NT2/D1 (cell line): Measurements from ENCODE around the gene FRS3.

Source experiments
- DNase-seq: peaks from one replicate; pipeline ENCODE4 v3.0.0-alpha.2; 2011; ENCODE audit warnings: low read depth, low spot score
- H3K27me3 ChIP-seq: 2 replicates; pipeline ENCODE4 v1.6.0; 2011; ENCODE audit warnings: mild to moderate bottlenecking; ENCODE audit not compliant: insufficient read length, insufficient read depth
- H3K36me3 ChIP-seq: 2 replicates; pipeline ENCODE4 v1.6.1; 2011; ENCODE audit warnings: mild to moderate bottlenecking, low read length, mixed read lengths; ENCODE audit not compliant: insufficient read depth, insufficient read length
- H3K4me1 ChIP-seq: 2 replicates; pipeline ENCODE4 v1.5.1; 2011; ENCODE audit not compliant: insufficient read depth, insufficient read length
- H3K4me3 ChIP-seq: 2 replicates; pipeline ENCODE4 v1.5.1; 2011; ENCODE audit warnings: low read depth; ENCODE audit not compliant: insufficient read length
- H3K9ac ChIP-seq: 2 replicates; pipeline ENCODE4 v1.6.0; 2011; ENCODE audit warnings: low read depth; ENCODE audit not compliant: insufficient read length
- H3K9me3 ChIP-seq: 2 replicates; pipeline ENCODE4 v1.5.1; 2011; ENCODE audit warnings: mild to moderate bottlenecking, low read length; ENCODE audit not compliant: insufficient read depth
- SUZ12 ChIP-seq: IDR thresholded peaks from 2 replicates; pipeline ENCODE4 v1.6.1; 2011; ENCODE audit not compliant: insufficient read length, insufficient read depth; ENCODE audit errors: extremely low read depth
- YY1 ChIP-seq: IDR thresholded peaks from 2 replicates; pipeline ENCODE4 v1.6.1; 2011; ENCODE audit not compliant: insufficient read length, insufficient read depth
- ZNF274 ChIP-seq: IDR thresholded peaks from 2 replicates; pipeline ENCODE4 v1.6.1; 2011; ENCODE audit warnings: mild to moderate bottlenecking, low read depth, low read length

FRS3 gene

DNA sequence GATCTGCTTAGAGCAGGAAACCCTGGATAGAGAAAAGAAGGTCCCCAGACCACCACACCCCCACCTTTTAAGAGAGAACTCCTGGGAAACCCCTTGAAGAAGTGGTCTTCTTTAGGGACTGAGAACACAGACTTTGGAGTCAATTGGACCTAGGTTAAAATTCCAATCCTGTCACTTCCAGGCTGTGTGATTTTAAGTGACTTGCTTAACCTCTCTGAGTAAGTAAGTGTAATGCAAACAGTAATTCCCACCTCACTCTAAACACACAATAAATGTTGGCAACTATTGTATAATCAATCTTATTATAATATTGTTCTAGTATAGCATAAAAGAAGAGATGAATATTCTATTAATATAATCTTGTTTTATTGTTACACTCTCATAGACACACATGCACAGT lies 47.6 kb downstream of the FRS3 start:
- Histone ChIP-seq H3K27me3 (peaks cover 6% of the 10 kb centered on the region), H3K9ac (no peak overlapping the region), H3K36me3 (no peaks in the 10 kb centered on the region), H3K9me3 (no peaks in the 10 kb centered on the region), H3K4me1 (peaks cover 12% of the 10 kb centered on the region), H3K4me3 (no peak overlapping the region)
- no peak for DNase-seq
- TF ChIP-seq ZNF274 = no peak
- TF ChIP-seq SUZ12 = no peak
- no peak for TF ChIP-seq YY1

DNA sequence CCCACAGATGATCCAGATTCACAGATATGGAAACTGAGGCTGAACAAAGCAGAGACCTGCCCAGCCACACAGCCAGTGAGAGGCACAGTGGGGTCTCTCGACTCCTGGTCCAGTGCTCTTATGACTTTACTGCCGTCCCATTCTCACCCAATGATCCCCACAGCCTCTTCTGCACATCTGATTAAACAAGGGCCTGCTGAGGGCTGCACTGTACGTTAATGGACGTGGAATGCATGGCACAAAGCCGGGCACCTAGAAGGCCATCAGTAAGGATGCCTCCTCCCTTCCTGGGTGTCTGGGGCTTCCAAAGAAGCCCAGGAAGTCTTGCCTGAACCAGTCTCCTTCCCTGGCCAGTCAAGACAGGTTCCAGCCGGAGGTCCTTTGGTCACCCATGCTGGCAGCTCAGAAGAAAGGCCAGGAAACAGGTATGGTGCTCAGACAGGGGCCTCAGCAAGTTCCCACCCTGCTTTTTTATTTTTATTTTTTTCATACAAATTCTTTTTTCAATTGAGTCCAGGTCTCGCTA lies 48.1 kb downstream of the FRS3 start:
- Histone ChIP-seq H3K4me1 (peaks cover 10% of the 10 kb centered on the region), H3K36me3 (no peaks in the 10 kb centered on the region), H3K9ac (no peak overlapping the region), H3K4me3 (no peak overlapping the region), H3K9me3 (no peaks in the 10 kb centered on the region), H3K27me3 (peaks cover 6% of the 10 kb centered on the region)
- TF ChIP-seq YY1 (no peak), ZNF274 (no peak), SUZ12 (no peak)
- no peak for DNase-seq

- Histone ChIP-seq H3K9me3 (no peaks in the 10 kb centered on the region), H3K9ac (no peak overlapping the region), H3K4me1 (peaks cover 7% of the 10 kb centered on the region), H3K4me3 (no peak overlapping the region), H3K27me3 (peaks cover 6% of the 10 kb centered on the region), H3K36me3 (no peaks in the 10 kb centered on the region)
- TF ChIP-seq YY1 = no peak
- TF ChIP-seq SUZ12 = no peak
- no peak for TF ChIP-seq ZNF274
- no peak for DNase-seq
Measured at GRCh38 chr6:41730531-41731436, 48.9 kb downstream of the FRS3 start.

DNA sequence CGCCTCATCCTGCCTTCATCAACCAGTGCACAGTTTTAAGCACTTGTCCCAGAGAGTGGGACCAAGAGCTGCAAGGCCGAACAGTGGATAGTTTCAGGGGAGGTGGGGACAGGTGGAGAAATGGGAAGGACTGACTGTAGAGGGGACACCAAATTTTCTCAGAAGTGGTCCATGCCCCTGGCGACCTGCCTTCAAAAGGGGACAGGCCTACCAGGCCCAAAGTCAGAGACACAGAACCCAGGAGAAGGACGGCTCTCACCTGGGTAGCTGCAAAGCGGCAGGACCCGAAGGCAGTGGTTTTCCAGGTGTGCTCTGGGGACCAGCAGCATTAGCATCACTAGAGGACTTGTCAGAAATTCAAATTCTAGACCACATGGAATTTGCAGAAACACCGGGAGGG lies 50.1 kb downstream of the FRS3 start:
- no peak for DNase-seq
- H3K9ac ChIP-seq = no peak overlapping the region
- TF ChIP-seq ZNF274 (no peak), YY1 (no peak), SUZ12 (no peak)
- H3K9me3 ChIP-seq = no peaks in the 10 kb centered on the region
- peaks cover 9% of the 10 kb centered on the region for H3K4me1 ChIP-seq
- H3K27me3 ChIP-seq = peaks cover 6% of the 10 kb centered on the region
- no peaks in the 10 kb centered on the region for H3K36me3 ChIP-seq
- no peak overlapping the region for H3K4me3 ChIP-seq

DNA sequence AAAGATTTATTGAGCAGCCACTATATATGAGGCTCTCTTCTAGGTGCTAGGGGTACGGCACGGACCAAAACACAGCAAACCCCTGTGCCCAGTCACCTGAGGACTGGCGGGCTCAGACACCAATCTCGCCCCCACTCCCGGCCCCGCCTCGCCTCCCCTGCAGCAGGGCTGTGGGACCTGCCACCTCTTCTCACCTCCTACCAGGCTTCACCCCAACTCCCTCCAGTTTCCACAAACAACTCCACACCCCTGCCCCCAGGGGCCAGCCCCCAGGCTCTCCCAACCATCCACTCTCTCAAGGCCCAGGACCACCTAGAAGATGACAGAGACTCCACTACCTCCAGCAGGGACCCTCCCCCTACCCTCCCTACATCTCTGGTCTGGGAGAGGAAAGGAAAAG lies 50.7 kb downstream of the FRS3 start:
- Histone ChIP-seq H3K4me1 (peaks cover 12% of the 10 kb centered on the region), H3K36me3 (no peaks in the 10 kb centered on the region), H3K27me3 (peaks cover 6% of the 10 kb centered on the region), H3K9me3 (no peaks in the 10 kb centered on the region), H3K4me3 (no peak overlapping the region), H3K9ac (no peak overlapping the region)
- DNase-seq = no peak
- no peak for TF ChIP-seq YY1
- TF ChIP-seq ZNF274 = no peak
- TF ChIP-seq SUZ12 = no peak

DNA sequence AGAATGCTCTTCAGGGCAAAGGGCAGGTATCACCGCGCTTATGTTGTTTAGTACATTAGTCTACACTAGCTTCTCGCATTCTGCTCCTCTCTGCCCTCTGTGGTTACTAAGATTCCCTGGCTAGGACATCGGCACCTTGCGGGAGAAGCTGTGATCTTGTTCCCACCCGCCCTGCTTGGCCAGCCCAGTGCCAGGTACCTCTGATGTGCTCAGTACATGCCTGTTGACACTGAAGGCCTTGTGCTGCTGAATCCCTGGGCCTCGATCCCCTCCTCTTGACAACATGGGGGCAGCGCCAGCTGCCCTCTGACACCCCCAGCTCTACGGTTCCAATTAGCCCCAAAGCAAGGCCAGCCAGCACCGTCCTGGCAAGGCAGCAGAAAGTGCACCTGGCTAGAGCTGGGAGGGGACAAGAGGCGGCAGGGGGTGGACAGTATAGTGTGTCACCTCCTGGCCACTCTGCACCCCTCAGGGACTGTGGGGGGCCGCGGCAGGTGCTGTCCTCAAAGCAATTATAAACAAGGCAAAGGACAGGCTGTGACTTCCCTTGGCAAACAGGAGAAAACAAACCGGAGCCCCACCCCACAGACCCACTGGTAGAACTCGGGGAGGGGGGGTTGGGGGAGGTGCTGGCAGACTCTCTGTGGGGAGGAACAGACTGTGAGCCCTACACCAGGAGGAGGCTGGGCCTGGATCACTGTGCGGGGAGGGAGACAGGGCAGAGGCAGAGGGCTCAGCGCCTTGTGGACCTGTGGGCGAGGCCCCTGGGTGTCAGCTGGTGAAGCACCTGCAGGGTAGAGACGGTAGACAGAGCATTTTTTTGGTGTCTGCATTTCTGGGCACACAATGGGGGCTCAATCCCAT lies 51.4 kb downstream of the FRS3 start:
- Histone ChIP-seq H3K4me1 (peaks cover 16% of the 10 kb centered on the region), H3K27me3 (peaks cover 6% of the 10 kb centered on the region), H3K9ac (no peak overlapping the region), H3K36me3 (no peaks in the 10 kb centered on the region), H3K4me3 (no peak overlapping the region), H3K9me3 (no peaks in the 10 kb centered on the region)
- DNase-seq = no peak
- TF ChIP-seq SUZ12 (no peak), ZNF274 (no peak), YY1 (no peak)

DNA sequence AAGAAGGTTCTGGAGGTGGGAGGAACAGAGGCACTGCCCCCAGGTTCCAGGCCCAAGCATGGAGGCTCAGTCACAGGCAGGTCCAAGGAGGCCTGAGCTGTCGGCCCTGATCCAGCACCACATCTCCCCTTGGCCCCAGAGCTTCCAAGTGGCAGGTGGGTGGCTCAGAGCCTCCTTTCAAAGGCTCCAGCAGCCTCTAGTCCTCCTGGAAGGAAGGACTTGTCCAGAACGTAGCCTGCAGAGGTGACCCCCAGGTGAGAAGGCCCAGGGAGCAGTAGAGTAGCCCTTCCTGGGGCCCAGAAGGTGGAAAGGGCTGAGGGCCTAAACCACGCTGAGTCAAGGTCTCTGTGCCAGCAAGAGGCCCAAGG lies 52.0 kb downstream of the FRS3 start:
- Histone ChIP-seq H3K9me3 (no peaks in the 10 kb centered on the region), H3K4me3 (no peak overlapping the region), H3K36me3 (no peaks in the 10 kb centered on the region), H3K4me1 (peaks cover 18% of the 10 kb centered on the region), H3K27me3 (peaks cover 6% of the 10 kb centered on the region), H3K9ac (no peak overlapping the region)
- no peak for DNase-seq
- TF ChIP-seq SUZ12 (no peak), YY1 (no peak), ZNF274 (no peak)

DNA sequence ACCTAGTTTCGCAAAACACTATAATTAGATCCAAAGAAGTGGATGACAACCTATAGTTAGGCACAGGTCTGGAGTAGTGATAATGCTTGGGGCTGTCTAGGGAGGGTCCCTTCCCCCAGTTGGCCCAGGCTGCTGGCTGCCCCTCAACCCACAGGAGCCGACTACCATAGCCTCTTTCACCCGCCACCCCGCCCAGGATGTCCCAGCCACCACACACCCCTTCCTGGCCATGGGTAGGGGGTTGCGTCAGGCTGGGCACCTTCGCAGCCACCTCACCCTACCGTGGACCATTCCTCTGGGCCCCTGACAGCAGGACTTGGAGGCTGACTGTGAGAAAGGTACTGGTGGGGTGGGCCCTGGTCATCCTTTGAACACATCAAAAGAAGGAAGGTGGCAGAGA lies 52.8 kb downstream of the FRS3 start:
- DNase-seq = no peak
- Histone ChIP-seq H3K36me3 (no peaks in the 10 kb centered on the region), H3K4me1 (peaks cover 16% of the 10 kb centered on the region), H3K9me3 (no peaks in the 10 kb centered on the region), H3K4me3 (no peak overlapping the region), H3K27me3 (peaks cover 6% of the 10 kb centered on the region), H3K9ac (no peak overlapping the region)
- TF ChIP-seq YY1 (no peak), ZNF274 (no peak), SUZ12 (no peak)
